Pons (tissue), 1 donor: ENCODE measurements around the gene OTOGL.
"Not testable (repeated sequence)": the region's sequence is repeated elsewhere in the genome, so short reads cannot be mapped to it uniquely, and the experiment has no call there.

Source experiments
- DNase-seq: peaks from one replicate; pipeline ENCODE4 v3.0.0-alpha.2; 2016; ENCODE audit warnings: low spot score

OTOGL gene

GRCh38 chr12:80121661-80122060, 22.3 kb downstream of the OTOGL start:
- DNase-seq = no peak

- peak; percentile 14 for DNase-seq
Observed at GRCh38 chr12:80129895-80130530, 30.7 kb downstream of the OTOGL start.

- DNase-seq = no peak
Observed at GRCh38 chr12:80135624-80136023, 36.3 kb downstream of the OTOGL start.

- no peak for DNase-seq
Observed at GRCh38 chr12:80140005-80140404, 40.7 kb downstream of the OTOGL start.

- DNase-seq = no peak
Observed at GRCh38 chr12:80142640-80143039, 43.3 kb downstream of the OTOGL start.

GRCh38 chr12:80143537-80143936, 44.2 kb downstream of the OTOGL start:
- no peak for DNase-seq

- DNase-seq = not testable (repeated sequence)
Observed at GRCh38 chr12:80149547-80150313, 50.4 kb downstream of the OTOGL start.

- no peak for DNase-seq
Observed at GRCh38 chr12:80151131-80151530, 51.8 kb downstream of the OTOGL start.

- no peak for DNase-seq
Observed at GRCh38 chr12:80154261-80154660, 54.9 kb downstream of the OTOGL start.

- no peak for DNase-seq
Observed at GRCh38 chr12:80156306-80156705, 57.0 kb downstream of the OTOGL start.

GRCh38 chr12:80157645-80158044, 58.3 kb downstream of the OTOGL start:
- no peak for DNase-seq

- no peak for DNase-seq
Observed at GRCh38 chr12:80161612-80162011, 62.3 kb downstream of the OTOGL start.

GRCh38 chr12:80162177-80162576, 62.8 kb downstream of the OTOGL start:
- DNase-seq = no peak

- no peak for DNase-seq
Observed at GRCh38 chr12:80165746-80166145, 66.4 kb downstream of the OTOGL start.

GRCh38 chr12:80166751-80167150, 67.4 kb downstream of the OTOGL start:
- DNase-seq = no peak

GRCh38 chr12:80168936-80169335, 69.6 kb downstream of the OTOGL start:
- no peak for DNase-seq

GRCh38 chr12:80170915-80171314, 71.6 kb downstream of the OTOGL start:
- DNase-seq = no peak

GRCh38 chr12:80173083-80173864, 73.9 kb downstream of the OTOGL start:
- no peak for DNase-seq

- DNase-seq = no peak
Observed at GRCh38 chr12:80175307-80175930, 76.1 kb downstream of the OTOGL start.

GRCh38 chr12:80176706-80177105, 77.4 kb downstream of the OTOGL start:
- DNase-seq = no peak

- no peak for DNase-seq
Observed at GRCh38 chr12:80178846-80179245, 79.5 kb downstream of the OTOGL start.

GRCh38 chr12:80183939-80184338, 84.6 kb downstream of the OTOGL start:
- no peak for DNase-seq
